GM18861 (cell line): ENCODE results near the gene MAS1L.

Experiments
- ATAC-seq: cut with Tn5 transposase; IDR thresholded peaks from one replicate; pipeline ENCODE4 v1.9.1; 2021; ENCODE audit not compliant: unreplicated experiment

Gene MAS1L

DNA sequence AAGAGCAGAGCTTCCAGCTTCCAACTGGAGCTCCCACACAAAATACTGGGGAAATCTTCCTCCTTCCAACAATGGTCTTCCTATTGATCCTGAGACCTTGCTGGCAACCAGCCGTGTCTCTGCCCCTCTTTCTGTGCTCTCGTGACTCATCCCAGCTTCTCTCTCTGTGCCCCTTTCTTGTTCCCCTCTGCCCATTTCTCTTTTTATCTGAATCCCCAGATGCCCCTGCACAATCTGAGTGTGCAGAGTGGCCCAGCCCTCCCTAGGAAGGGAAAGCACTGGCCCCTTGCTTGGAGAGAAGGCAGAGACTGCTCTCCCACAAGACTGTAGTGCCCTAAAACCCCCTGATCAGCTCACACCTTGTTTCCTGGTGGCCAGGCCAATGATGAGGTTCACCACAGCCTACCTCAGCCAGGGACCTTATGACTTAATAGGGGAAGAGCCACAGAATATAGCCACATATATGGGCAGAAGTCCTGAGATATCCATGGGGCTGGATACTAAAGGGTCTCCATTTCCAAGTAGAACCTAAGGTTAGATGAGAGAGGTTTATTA, 23.1 kb upstream of the MAS1L start:
- ATAC-seq: no peak

DNA sequence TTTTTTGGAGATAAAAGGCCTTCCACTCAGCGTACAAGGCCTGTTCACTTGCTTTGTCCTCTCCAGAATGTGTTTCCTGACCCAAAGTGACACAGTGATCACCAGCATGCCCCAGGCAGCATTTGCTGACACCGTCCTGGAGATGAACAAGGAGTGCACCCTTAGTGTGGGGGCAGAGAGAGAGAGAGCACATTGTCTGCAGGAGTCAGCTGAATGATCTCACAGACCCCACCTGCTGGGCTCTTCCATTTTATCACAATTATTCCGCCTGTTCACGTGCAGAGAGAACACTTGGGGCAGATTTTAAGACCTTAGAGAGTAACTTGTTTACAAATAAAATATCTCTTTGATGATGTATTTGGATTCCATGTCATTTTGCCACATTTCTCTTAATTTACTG, 22.4 kb upstream of the MAS1L start:
- no peak for ATAC-seq

DNA sequence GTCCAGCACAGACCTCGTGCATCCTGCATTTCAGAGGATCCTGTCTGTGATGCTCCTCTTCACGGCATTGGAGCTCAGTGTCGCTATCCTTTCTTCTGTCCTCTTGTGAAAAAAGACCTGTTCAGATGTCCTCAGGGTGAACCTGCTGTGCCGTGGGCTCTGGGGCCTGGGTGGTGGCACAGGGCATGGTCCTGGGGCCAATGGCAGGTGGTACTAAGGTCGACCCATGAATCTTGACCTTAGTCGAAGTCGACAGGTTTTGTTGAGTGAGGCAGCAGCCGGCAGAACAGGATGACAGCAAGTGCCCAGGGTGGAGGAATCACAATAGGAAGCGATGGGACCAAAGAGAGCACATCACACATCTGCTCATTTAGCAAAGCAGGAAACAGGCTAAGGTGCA, 22.0 kb upstream of the MAS1L start:
- ATAC-seq: no peak

DNA sequence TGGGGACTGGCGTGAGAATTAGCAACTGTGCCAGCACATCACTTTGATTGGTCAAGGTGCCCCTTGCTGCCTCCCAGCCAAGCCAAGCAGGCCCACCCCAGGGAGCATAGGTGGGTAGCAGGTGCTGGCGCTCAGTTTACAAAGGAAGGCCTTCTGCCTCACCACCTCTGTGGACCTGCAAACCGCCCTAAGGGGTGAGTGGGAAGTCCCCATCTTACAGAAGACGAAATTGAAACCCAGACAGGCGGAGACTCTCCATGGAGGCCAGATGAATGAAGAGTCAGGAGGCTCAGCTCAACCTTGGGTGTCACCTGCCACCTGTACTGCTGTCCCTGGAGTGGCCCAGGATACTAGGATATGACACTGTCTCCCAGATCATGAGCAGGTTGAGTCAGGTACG, 21.5 kb upstream of the MAS1L start:
- ATAC-seq: peak; percentile 60

DNA sequence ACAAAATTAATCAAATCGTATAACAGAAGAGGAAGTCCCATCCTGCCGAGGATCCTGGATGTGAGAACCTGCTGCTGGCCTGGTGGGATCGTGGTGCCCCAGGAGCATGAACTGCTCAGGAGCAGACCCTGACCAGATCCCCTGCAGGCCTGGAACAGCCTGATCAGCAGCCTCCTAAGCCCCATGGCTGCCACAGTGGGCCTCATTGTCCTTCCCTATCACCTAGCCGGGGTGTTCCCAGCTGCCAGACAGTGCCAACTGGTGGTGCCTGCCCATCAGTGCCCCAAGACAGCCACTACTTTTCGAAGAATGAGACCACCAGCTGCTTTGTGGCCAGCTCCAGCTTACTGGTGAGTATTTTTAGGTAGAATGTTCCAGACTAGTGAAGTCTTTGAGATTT, 19.6 kb upstream of the MAS1L start:
- no peak for ATAC-seq

DNA sequence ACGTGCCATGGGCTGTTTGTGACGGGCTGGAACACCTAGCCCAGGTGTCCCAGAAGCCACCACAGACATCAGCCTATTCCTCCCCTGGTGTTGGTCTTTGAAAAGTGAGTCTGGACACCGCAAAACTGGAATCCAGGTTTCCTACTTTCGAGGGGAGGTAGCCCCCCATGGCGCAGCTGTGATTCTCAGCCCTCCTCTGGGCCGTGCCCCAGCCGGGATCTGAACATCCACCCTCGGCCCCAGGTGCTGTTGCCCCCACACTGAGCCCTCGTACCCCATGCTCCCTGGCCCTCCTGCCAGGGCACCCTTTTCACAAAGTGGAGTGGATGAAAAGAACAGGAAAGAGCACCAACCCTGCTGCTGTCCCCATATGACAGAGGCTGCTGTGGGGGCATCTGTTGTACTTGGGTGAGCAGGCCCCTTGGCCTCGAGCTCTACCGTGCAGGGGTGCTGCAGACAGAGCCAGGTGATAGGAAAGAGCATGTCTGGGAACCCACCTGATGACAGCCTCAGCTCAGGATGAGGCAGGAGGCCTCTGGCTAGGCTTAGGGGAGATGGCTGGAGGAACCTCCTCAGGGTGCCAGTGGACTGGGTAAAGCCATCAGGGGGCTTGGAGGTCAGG, 18.8 kb upstream of the MAS1L start:
- no peak for ATAC-seq

DNA sequence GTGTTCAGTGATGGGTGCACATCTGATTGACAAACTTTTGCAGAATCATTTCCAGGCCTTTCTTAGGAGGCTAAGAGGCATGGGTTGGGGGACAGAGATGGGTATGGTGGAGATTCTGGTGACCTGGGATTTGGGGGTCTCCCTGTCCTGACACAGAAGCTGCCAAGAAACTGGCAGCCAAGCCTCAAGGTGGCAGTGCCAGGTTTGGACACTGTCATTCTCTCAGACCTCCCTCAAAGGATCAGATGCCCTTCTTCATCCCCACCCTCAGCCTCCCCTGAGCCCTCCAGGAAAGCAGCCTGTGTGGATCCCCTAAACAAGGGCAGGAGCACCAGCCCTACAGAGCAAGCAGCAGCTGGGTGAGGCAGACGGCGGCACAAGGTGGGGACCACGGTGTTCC, 18.1 kb upstream of the MAS1L start:
- no peak for ATAC-seq

DNA sequence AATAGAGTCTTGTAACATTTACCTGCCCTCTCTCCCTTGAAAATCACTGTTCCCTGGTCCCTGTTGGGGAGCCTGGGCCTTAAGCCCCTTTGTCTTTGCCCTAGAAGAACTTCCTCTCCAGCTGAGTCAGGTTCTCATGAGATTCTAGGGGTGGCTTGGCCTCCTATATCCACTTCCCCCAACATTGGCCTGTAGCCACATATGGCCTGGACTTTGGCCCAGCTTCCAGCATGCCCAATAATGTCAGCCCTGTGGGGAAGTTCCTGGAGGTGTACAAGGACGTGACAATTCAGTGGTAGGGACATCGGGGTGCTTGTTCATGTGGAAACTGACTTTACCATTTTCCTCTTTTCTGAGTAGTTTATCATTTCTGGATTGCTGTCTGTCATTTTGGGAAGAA, 17.2 kb upstream of the MAS1L start:
- no peak for ATAC-seq

DNA sequence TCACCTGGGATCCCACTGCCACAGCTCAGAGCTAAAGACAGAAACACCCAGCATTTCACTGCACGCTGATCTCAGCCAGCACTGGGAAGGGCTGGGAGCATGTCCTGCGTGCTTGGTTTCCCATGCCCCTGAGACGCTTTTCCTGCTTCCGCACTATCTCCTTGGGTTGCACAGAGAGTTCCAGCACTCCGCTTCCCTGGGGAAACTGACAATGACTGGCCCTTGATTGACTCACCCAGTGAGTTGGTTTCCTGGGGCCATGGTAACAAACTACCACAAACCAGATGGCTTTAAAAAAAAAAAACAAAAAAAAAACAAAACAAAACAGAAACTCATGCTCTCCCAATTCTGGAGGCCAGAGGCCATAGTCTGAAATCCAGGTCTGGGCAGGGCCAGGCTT, 14.8 kb upstream of the MAS1L start:
- no peak for ATAC-seq

DNA sequence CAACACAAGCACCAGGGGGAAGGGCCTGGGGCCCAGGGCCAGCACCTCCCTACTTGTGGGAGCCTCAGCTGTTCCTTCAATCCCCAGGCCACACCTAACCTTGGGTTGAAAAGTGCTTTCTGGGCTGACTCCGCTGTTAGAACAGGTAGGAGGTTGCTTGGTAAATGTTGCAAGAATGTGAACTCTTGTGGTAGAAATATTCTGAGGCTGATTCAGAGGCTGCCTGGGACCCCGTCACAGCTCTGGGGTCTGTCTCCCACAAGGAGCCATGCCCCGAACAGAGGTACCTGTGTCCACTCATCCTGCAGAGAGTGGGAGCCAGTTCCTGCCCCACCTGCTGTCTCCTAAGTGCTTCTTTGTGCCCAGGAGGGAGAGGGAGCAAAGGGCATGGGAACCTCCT, 14.4 kb upstream of the MAS1L start:
- ATAC-seq: no peak

DNA sequence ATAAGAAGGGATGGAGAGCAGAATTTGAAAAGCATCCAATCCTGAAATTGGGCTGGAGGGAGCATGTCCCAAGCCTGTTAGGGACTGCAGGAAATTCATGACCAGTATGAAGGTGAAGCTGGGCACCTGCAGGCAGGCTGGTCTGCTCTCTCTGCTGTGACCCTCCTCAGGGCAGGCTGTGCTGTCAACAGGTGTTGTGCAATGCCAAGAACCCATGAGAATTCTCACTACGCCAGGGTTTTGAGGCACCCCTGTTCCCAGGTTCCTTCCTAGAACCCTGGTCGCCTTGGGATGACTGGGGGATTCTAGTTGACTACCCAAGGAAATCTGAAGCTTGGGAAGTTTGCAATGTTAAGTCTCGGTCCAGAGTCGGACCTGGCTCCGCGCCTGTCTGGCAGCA, 13.3 kb upstream of the MAS1L start:
- ATAC-seq: no peak

DNA sequence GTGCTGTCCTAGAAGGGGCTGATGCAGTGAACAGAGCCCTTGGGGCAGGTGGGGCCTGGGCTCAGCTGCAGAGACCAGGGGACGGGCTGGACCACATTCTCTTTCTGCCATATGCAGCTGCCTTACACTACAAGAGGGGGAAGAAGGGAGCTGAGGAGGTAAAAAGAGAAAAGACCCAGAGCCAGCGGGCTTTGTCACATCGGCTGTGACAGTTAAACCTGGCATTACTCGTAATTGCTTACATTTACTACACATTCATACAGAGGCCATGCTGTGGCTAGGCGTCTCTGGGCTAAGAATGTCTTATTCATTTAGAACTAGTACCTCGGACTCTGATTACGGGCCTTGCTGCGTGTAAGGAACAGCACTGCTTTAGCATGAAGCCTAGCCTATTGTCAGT, 12.8 kb upstream of the MAS1L start:
- ATAC-seq: no peak

DNA sequence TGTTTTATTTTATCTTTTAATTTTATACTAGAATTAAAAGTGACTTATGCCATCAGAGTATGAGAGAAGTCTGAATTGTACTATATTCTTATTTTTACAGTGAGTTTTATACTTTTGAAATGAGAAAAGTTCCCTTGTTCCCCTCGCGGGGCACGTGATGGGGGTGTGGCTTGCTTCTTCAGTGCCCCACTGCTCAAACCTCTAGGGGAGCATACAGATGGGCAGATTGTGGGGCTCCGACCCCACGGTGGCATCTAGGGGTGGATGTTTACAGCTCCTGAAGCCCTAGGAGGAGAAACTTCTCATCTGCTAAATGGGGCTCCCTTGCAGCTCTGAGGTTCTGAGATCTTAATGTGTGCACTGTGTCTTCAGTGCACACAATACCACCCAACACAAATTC, 11.9 kb upstream of the MAS1L start:
- no peak for ATAC-seq

DNA sequence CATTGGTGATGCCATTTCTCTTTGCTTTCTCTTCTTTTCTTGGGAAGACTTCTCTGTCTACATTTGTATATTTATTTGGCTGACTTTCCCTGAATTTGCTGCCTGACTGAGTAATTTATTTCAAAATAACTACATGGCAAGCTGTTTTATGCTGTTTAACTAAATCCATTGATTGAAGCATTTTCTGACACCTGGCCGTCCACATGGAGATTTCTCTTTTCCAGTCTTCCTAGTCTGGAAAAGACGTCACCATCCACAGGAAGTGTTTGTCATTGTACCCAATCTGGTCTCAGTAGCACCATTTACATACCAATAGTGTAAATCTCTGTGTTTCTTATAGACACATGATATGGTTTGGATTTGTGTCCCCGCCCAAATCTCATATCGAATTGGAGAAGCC, 9.2 kb upstream of the MAS1L start:
- no peak for ATAC-seq

DNA sequence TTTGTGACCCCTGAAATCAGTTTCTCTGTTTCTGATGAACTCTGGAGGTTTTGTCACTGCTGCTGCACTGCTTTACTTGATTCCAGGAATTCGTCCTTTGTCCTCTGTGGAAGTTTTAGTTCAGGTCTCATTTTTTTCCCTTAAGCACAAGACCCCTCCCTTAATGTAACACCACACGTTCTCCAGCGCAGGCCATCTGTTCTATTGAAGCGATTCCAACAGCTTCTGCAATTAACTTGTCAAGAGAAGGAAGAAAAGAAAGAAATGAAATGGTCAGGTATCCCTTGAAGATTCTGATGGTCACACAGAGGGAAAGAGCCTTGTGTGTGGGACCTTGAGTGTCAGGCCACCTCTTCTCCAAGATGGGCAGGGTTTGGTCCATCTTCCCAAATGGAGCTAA, 7.8 kb upstream of the MAS1L start:
- no peak for ATAC-seq

DNA sequence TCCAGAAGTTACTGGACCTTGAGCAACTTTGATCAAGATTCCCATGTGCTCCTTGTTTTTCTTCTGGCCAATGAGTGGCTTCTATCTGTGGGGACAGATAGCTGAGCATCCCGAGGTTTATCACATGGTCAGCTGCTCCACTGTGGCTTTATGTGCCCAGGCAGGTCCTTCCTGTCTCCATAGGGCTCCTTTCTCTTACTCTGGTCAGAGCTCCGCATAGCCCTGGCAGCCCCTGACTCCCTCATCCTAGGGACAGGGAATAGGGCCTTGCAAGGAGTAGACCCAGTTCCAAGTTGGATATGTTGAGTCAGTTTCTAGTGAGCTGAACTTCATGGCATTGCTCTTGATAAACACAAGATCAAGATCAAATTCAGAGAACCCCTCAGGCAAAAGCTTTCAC, 6.4 kb upstream of the MAS1L start:
- ATAC-seq: no peak

DNA sequence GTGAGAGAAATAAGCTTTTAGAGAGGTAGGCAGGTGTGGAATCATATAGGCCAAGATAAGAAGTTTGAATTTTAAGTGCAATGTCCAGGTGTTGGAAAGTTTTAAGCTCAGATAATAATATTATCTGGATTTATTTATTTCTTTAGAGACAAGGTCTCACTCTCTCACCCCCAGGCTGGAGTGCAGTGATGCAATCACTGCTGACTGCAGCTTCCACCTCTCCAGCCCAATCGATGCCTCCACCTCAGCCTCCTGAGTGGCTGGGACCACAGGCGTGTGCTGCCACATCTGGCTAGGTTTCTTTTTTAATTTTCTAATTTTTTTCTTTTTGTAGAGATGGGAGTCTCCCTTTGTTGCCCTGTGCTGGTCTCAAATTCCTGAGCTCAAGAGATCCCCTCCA, 5.5 kb upstream of the MAS1L start:
- ATAC-seq: no peak

DNA sequence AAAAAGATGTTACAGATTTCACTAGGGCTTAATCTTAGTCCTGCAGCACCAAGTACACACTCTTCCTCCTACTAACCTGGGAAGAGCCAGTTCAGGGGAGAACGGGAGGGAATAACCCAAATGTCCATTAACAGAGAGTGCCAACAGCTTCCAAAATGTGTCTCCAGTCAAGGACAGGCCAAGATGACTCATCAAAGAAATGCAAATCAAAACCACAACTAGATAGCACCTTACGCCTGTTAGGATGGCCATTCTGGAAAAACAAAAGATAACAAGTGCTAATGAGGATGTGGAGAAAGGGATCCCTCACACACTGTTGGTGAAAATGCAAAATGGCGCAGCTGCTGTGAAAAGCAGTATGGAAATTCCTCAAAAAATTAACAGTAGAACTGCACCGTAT, 3.8 kb upstream of the MAS1L start:
- ATAC-seq: no peak

DNA sequence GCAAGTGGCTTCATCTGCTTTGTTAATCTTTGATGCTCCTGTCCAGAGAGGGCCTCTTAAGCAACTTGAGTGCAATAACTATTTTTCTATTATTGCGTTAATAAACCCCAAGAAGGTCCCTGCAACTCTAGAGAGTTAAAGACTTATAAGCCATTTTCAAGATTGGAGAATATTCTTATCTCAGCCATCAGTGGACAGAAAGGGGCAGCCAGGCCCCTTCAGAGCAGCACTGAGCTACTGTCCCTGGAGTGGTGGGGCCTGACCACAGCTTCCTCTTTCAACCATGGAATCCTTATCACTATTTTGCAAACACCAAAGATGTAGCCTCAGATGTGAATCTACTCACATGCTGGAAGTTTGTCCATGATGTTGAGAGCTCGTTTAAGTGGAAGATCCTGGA, 2.8 kb upstream of the MAS1L start:
- ATAC-seq: no peak

DNA sequence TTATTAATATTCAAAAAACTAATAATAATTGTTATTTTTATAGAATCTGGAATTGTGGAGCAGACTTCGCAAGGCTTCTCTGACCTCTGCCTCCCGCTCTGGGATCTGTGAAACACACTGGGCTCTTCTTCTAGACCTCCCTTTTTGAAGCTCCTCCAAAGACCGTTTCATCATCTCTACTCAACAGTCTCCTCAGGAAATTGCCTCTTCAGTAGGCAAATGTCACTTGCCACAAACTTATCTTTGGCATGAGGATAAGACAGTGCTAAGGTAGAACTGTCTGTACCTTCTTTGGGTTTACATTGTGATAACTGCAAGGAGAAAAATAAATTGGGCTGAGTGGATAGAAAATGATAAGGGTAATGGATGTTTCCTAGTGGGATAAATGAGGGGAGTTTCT, 2.3 kb upstream of the MAS1L start:
- no peak for ATAC-seq

DNA sequence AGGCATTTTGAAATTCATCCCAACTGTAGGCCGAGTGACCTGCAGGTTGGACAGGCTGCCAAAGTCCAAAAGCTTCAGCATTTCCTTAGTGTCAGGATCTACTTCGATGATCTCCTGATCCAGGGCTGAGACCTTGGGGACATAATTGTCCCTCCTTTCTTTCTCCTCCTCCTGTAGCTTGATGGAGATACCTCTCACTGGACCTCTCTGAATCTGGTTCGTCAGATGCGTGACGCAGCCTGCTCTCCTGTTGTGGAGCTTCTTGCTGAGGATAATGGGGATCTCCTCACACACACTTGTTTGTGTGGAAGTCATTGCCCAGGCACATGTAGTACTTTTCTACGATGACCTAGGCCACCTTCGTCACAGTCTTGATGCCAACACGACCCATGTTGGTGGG, 1.5 kb upstream of the MAS1L start:
- ATAC-seq: no peak

DNA sequence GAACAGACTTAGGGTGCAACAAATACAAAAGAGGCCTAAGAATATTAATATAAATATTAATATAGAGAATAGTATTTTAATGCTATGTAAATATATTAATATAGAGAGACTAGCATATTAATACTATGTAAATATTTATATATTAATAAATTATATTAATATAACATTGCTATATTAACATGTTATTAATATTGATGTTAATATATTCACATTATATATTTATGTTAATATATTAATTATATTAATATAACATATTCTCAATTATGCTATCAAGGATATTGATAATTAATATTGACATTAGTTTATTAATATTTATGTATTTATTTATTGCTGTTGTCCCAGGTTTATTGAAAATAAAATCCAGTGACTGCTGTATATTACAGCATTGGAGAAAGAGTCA, 1.1 kb upstream of the MAS1L start:
- ATAC-seq: no peak

DNA sequence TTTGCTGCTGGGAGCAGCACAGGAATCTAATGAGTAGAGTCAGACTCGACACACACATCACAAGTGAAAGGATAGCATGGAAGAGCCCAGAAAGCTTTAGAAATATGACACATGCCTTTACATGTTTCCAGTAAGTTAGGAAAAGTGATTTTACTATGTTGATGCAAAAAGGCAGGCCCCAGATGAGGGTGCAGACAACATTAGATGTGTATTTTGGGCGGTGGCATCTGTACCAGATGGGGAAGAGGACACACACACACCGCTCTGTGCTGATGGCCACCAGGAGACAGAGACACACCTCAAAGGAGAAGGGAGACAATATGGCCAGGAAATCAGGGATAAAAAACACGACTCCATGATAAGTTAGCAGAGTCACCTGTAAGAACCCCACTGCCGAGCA, 625 bp downstream of the MAS1L start:
- no peak for ATAC-seq

DNA sequence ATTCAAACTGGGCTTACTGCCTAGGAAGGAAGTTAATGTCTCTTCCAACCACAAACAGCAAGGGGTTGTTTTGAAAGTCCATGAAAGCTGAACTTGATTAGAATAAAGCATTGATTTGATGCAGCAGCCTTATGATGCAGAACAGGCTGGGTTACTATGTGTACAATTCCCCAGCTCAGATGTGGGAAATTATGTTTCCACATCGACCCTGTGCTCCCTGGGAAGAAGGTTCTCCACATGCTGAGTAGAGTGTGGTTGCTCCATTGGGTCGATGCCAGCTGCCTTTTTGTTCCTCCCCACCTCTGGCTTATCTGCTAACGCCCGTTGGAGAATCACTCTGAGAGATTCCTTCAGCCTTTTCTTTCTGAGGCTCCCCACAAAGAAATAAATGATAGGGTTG, 1.2 kb downstream of the MAS1L start:
- no peak for ATAC-seq
